NCI-H774 (cell line): ENCODE measurements around the gene ARHGEF19.

ENCODE experiments used
- DNase-seq: peaks from one replicate; lab custom pipeline; 2025; lab: John Stamatoyannopoulos, UW

ARHGEF19 gene

DNA sequence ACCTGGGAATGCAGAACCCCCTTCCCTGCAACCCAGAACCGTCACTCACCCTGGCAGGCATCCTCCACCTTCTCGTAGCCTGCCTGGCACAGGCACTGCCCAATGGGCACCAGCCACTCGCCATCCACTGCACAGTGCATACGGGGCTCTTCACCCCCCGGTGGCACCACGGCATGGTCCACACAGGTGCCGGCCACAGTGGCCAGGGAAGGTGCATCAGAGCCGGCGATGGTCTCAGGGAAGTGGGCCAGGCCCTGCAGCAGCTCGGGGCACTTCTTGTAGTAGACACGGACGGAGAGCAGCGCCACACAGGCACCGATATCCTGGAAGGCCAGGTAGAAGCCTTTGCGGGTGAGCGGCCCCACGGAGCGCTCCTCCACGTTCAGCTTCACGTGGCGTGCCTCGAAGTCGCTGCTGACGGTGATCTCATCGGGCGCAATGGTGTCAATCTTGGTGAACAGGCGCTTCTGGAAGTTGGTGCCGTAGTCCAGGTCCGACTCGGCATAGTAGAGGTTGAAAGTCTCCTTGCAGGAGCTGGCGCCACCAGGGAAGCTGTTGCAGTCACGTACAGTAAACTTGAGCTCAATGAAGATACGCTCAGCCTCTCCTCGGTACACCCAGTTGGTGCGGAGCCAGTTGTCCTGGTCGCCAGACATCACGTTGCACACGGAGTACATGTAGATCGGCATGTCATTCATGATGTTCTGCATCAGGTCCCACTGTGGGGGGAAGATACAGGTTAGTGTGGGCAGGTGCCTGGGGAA lies 63.9 kb downstream of the ARHGEF19 start:
- DNase-seq = no peak
